Heart left ventricle (tissue), 13 donors: ENCODE results near the gene SCAF1.

Experiments used
- CTCF ChIP-seq, 12 donors: fragments of 200-600 bp; sonication (generic) in 4 of 12; IDR thresholded peaks; one replicate each; pipeline versions ENCODE4 v1.5.0 to v1.8.0; 2018 to 2022; ENCODE audit warnings: antibody characterized with exemption in 12 of 12, mild to moderate bottlenecking in 5 of 12
- POLR2A ChIP-seq, 2 donors: fragments of 450-650 bp; IDR thresholded peaks; one replicate each; pipeline ENCODE4 v1.6.1; 2017; ENCODE audit warnings: antibody characterized with exemption in 2 of 2, mild to moderate bottlenecking in 2 of 2, moderate library complexity in 2 of 2
- donor health status: ischemic (EF 13 %, LVEDD 7.1; RV severe dilation, severe dysfunction).
- donor health status: DM: no; HTN: yes; CAD: no.
- donor health status: DM: no; HTN: no; CAD: no.
- donor health status: ischemic (EF 25% LVEDD 6.9; RV normal size, moderate dysfunction).
- donor health status: ischemic (EF 25% LVEDD 5.7; RV mildly dilated, moderate dysfunction).
- donor health status: ischemic (EF 35%, LVEDD 5.7; RV mildly dilated, moderate dysfunction).
- donor health status: nonischemic (EF 11% LVEDD 7.7; RV severe dilation, severe dysfunction).
- donor health status: DM: yes; HTN: yes; CAD: no.
- donor health status: PGD.
- donor health status: ischemic (EF 29% LVEDD 5.4; RV normal size, mild dysfunction).
- donor health status: nonischemic (EF 23%, LVEDD 6.1; RV moderate dilation, normal function).

DNA sequence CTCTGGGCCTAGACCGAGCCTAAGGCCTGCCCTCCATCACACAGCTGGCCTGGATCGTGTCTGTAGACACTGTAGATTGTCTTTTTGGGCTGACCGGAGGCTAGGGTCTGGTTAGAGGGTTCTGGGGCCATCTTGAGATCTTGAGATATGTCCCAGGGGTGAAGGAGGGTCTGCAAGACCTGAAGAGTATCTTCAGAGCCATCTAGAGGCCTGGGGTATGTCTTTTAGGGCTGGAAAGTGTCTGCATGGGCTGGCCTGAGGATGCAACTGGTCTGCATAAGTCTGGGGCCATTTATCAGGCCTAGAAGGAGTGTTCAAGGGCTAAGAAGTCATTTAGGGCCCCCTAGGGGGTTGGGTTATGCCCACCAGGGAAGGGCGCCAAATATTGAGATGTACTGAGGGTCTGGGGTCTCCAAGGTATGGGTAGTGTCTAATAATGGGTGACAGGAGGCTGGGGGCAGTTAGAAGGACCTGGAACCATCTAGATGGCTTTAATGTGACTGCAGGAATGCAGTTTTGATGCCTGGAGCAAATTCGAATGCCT is 555 bp downstream of the SCAF1 start:
- no peak for TF ChIP-seq CTCF (IDR thresholded peaks at IDR 0.05)
- TF ChIP-seq POLR2A (IDR thresholded peaks at IDR 0.05): no peak
